OCI-LY3 (cell line): ENCODE results near the gene CREBL2.

Experiments used
- H2AFZ ChIP-seq: fragments of 200-600, 300-600 bp; shearing (Covaris generic); 2 replicates; pipeline ENCODE4 v1.6.0; 2014; ENCODE audit warnings: antibody characterized with exemption, low read depth, low read length
- H3K27ac ChIP-seq: fragments of 200-600, 300-600 bp; sonication (generic); 2 replicates; pipeline ENCODE4 v1.5.1; 2014; ENCODE audit warnings: mild to moderate bottlenecking, low read length, moderate library complexity, mixed read lengths
- H3K27me3 ChIP-seq: fragments of 200-600, 300-600 bp; sonication (generic); 2 replicates; pipeline ENCODE4 v1.6.1; 2014; ENCODE audit warnings: low read depth, low read length, mixed read lengths
- H3K36me3 ChIP-seq: fragments of 200-600, 300-600 bp; sonication (generic); replicated peaks from 2 replicates; pipeline ENCODE3; 2014; ENCODE audit warnings: low read depth, low read length, mixed read lengths
- H3K4me1 ChIP-seq: fragments of 300-600, 200-600 bp; sonication (generic); 2 replicates; pipeline ENCODE4 v1.6.1; 2014; ENCODE audit warnings: low read length, mixed read lengths
- H3K4me2 ChIP-seq: fragments of 200-600, 300-600 bp; sonication (generic); 2 replicates; pipeline ENCODE4 v1.6.1; 2014; ENCODE audit warnings: low read length, mixed read lengths
- H3K4me3 ChIP-seq: fragments of 300-600, 200-600 bp; sonication (generic); 2 replicates; pipeline ENCODE4 v1.5.1; 2014; ENCODE audit warnings: antibody characterized with exemption, mild to moderate bottlenecking, low read length, moderate library complexity
- H3K79me2 ChIP-seq: fragments of 300-600, 200-600 bp; shearing (Covaris generic); 2 replicates; pipeline ENCODE4 v1.6.1; 2014; ENCODE audit warnings: mild to moderate bottlenecking, low read length, mixed read lengths
- H3K9ac ChIP-seq: fragments of 300-600, 200-600 bp; shearing (Covaris generic); 2 replicates; pipeline ENCODE4 v1.6.0; 2014; ENCODE audit warnings: mild to moderate bottlenecking, low read length, moderate library complexity
- H3K9me3 ChIP-seq: fragments of 200-600, 300-600 bp; shearing (Covaris generic); 2 replicates; pipeline ENCODE4 v1.6.1; 2014; ENCODE audit warnings: low read length, mixed read lengths; ENCODE audit not compliant: insufficient read depth
- H4K20me1 ChIP-seq: fragments of 200-600, 300-600 bp; sonication (generic); 2 replicates; pipeline ENCODE4 v1.6.1; 2016; ENCODE audit warnings: low read length, mixed read lengths; ENCODE audit not compliant: insufficient read depth
- EZH2phosphoT487 ChIP-seq: fragments of 200-600 bp; shearing (Covaris generic); IDR thresholded peaks from 2 replicates; pipeline ENCODE4 v1.6.1; 2018; ENCODE audit warnings: antibody characterized with exemption, mixed run types, low read depth
- TF ChIP-seq, protein P1 (sequence below): fragments of 200-600, 300-600 bp; sonication (generic); IDR thresholded peaks from 2 replicates; pipeline ENCODE4 v1.5.1; 2014; ENCODE audit warnings: antibody characterized with exemption, low read length, low read depth

Gene CREBL2

DNA sequence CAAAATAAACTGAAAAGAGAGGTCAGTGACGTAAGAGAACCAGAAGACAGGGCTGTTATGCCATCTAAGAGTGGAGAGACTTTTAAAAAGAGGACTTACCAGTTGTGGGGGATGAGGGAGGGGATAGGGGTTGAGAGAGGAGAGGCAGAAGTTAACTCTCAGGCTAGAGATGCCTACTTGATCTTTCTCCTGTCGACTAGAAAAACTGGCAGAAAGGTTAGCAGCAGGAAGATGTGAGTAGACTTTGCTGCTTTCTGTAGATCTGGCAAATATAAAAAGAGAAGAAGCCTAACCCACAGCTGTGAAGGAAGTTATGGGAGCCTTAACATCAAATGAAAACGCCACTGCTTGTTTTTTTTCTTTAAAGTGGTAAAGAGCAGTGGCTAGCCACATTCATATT, 10.7 kb downstream of the CREBL2 start:
- peaks cover 6% of the 10 kb centered on the region for H3K9me3 ChIP-seq
- peaks cover 14% of the 10 kb centered on the region for H3K4me1 ChIP-seq
- H4K20me1 ChIP-seq: no peaks in the 10 kb centered on the region
- no peak overlapping the region for H3K4me3 ChIP-seq
- H3K27me3 ChIP-seq: no peaks in the 10 kb centered on the region
- H3K9ac ChIP-seq: no peak overlapping the region
- no peak overlapping the region for H3K27ac ChIP-seq
- no peak overlapping the region for H3K4me2 ChIP-seq
- H2AFZ ChIP-seq: no peak overlapping the region
- H3K36me3 ChIP-seq: peaks cover 3% of the 10 kb centered on the region
- H3K79me2 ChIP-seq: no peaks in the 10 kb centered on the region
- TF ChIP-seq, protein P1, sequence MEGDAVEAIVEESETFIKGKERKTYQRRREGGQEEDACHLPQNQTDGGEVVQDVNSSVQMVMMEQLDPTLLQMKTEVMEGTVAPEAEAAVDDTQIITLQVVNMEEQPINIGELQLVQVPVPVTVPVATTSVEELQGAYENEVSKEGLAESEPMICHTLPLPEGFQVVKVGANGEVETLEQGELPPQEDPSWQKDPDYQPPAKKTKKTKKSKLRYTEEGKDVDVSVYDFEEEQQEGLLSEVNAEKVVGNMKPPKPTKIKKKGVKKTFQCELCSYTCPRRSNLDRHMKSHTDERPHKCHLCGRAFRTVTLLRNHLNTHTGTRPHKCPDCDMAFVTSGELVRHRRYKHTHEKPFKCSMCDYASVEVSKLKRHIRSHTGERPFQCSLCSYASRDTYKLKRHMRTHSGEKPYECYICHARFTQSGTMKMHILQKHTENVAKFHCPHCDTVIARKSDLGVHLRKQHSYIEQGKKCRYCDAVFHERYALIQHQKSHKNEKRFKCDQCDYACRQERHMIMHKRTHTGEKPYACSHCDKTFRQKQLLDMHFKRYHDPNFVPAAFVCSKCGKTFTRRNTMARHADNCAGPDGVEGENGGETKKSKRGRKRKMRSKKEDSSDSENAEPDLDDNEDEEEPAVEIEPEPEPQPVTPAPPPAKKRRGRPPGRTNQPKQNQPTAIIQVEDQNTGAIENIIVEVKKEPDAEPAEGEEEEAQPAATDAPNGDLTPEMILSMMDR: no peak
- TF ChIP-seq EZH2phosphoT487: no peak

DNA sequence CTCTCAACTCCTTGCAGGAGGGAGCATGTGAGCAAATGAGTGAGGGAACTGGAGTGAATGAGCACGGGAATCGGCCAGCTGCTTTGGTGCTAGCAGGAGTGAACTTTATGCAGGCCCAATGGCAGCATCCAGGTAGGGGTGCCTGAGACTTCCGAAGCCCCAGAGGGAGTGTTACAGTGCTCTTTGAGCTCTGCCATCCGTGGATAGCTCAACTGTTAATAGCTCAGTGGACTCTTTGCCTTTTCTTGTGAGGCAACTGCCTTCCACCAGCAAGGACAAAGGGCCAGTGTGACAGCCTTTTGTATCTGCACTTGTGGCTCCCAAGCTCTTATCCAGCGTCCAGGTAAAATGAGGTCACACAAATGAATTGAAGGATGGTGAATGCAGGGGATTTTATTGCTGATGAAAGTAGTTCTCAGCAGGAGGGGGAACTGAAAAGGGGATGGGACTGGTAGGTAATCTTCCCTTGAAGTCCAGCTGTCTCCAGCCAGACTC, 12.9 kb downstream of the CREBL2 start:
- H3K4me1 ChIP-seq: peaks cover 14% of the 10 kb centered on the region
- peak overlapping the region; percentile 39 for H3K4me2 ChIP-seq
- H3K4me3 ChIP-seq: no peak overlapping the region
- peaks cover 3% of the 10 kb centered on the region for H3K36me3 ChIP-seq
- H3K9me3 ChIP-seq: peaks cover 6% of the 10 kb centered on the region
- TF ChIP-seq, protein P1: no peak
- TF ChIP-seq EZH2phosphoT487: no peak
- no peak overlapping the region for H3K27ac ChIP-seq
- no peaks in the 10 kb centered on the region for H4K20me1 ChIP-seq
- no peak overlapping the region for H2AFZ ChIP-seq
- no peak overlapping the region for H3K9ac ChIP-seq
- no peaks in the 10 kb centered on the region for H3K79me2 ChIP-seq
- H3K27me3 ChIP-seq: no peaks in the 10 kb centered on the region

DNA sequence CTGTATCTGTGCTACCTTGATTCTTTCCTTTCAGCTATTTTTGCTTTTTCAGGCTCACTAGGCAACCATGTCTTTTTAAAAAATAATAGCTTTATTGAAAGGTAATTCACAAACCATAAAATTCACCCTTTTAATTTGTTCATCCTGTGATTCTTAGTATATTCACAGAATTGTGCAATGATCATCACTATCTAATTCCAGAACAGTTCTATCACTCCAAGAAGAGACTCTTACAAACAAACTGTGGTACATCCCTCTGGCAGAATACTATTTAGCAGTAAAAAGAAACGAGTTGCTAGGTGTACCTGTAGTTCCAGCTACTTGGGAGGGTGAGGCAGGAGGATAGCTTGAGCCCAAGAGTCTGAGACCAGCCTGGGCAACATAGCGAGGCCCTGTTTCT, 14.8 kb downstream of the CREBL2 start:
- Histone ChIP-seq H3K36me3 (peaks cover 3% of the 10 kb centered on the region), H3K79me2 (no peaks in the 10 kb centered on the region), H3K27me3 (no peaks in the 10 kb centered on the region), H3K9ac (no peak overlapping the region), H3K4me2 (no peak overlapping the region), H3K27ac (no peak overlapping the region), H3K9me3 (peaks cover 6% of the 10 kb centered on the region), H3K4me1 (peaks cover 14% of the 10 kb centered on the region), H2AFZ (no peak overlapping the region), H3K4me3 (no peak overlapping the region), H4K20me1 (no peaks in the 10 kb centered on the region)
- TF ChIP-seq, protein P1: no peak
- TF ChIP-seq EZH2phosphoT487: no peak

DNA sequence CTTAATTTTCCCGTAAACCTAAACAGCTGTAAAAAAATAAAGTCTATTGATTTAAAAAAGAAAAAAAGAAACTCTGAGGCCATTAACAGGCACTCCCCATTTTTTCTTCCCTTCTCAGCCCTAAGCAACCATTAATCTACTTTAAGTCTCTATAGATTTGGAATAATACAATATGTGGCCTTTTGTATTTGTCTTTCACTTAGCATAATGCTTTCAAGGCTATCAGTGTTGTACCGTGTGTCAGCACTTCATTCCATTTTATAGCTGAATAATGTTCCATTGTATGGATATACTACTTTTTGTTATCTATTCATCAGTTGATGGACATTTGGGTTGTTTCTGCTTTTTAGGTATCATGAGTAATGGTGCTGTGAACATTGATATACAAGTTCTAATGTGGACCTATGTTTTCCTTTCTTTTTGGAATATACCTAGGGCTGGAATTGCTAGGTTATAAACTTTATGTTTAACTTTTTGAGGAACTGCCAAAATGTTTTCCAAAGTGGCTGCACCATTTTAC, 15.7 kb downstream of the CREBL2 start:
- Histone ChIP-seq H2AFZ (no peak overlapping the region), H3K27ac (no peak overlapping the region), H3K79me2 (no peaks in the 10 kb centered on the region), H3K9ac (no peak overlapping the region), H3K4me3 (no peak overlapping the region), H3K4me2 (no peak overlapping the region), H3K27me3 (no peaks in the 10 kb centered on the region), H4K20me1 (no peaks in the 10 kb centered on the region), H3K36me3 (peaks cover 3% of the 10 kb centered on the region), H3K4me1 (peaks cover 14% of the 10 kb centered on the region), H3K9me3 (peaks cover 6% of the 10 kb centered on the region)
- TF ChIP-seq, protein P1: no peak
- TF ChIP-seq EZH2phosphoT487: no peak
